ENCODE measurements around the gene NT5C2.

DNA sequence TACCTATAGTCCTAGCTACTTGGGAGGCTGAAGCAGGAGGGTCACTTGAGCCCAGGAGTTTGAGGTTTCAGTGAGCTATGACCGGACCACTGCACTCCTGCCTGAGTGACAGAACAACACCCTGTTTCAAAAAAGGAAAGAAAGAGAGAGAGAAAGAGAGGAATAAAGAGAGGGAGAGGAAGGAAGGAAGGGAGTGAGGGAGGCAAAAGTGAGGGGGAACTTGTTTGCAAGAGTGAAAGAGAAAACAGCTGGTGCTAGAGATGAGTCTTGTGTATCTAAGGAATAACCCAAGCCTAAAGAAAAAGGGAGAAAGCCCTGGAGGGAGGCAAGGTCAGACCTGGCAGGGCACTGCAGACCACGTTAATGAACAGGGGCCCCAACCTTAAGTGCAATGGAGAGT, 4.8 kb upstream of the NT5C2 start:
- TF ChIP-seq, protein P1, sequence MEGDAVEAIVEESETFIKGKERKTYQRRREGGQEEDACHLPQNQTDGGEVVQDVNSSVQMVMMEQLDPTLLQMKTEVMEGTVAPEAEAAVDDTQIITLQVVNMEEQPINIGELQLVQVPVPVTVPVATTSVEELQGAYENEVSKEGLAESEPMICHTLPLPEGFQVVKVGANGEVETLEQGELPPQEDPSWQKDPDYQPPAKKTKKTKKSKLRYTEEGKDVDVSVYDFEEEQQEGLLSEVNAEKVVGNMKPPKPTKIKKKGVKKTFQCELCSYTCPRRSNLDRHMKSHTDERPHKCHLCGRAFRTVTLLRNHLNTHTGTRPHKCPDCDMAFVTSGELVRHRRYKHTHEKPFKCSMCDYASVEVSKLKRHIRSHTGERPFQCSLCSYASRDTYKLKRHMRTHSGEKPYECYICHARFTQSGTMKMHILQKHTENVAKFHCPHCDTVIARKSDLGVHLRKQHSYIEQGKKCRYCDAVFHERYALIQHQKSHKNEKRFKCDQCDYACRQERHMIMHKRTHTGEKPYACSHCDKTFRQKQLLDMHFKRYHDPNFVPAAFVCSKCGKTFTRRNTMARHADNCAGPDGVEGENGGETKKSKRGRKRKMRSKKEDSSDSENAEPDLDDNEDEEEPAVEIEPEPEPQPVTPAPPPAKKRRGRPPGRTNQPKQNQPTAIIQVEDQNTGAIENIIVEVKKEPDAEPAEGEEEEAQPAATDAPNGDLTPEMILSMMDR (IDR thresholded peaks at IDR 0.05), result no peak
- TF ChIP-seq ZNF121 (CRISPR knock-in tag; IDR thresholded peaks at IDR 0.05), result no peak
- TF ChIP-seq SMAD4 (CRISPR knock-in tag; IDR thresholded peaks at IDR 0.05), result no peak
- TF ChIP-seq E2F1 (CRISPR knock-in tag; IDR thresholded peaks at IDR 0.05), result no peak
